GM18511 (cell line): ENCODE measurements around the gene SPATA24.
A peak's percentile ranks its signal among the peaks of the same experiment; 100 is the strongest.
"Not testable (repeated sequence)": the region's sequence is repeated elsewhere in the genome, so short reads cannot be mapped to it uniquely, and the experiment has no call there.

Experiments used
- ATAC-seq: cut with Tn5 transposase; IDR thresholded peaks from one replicate; pipeline ENCODE4 v1.9.1; 2021; ENCODE audit warnings: mild to moderate bottlenecking, moderate library complexity; ENCODE audit not compliant: unreplicated experiment

Gene SPATA24

GRCh38 chr5:139417214-139417613 is 13.3 kb upstream of the SPATA24 start:
- ATAC-seq = no peak

DNA sequence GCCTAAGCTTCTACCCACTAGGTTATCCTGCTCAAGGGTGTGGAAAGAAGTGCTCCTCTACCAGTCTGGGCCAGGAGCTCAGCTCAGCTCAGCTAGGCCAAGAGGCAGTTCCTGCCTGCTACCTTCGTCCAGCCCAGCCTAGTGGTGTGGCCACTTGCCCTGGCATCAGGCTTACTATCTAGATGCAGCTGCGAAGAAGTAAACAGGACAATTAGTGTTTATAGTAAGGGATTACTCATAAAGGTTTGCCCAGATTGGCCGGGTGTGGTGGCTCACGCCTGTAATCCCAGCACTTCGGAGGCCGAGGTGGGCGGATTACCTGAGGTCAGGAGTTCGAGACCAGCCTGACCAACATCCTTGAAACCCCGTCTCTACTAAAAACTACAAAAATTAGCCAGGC is 12.8 kb upstream of the SPATA24 start:
- no peak for ATAC-seq

DNA sequence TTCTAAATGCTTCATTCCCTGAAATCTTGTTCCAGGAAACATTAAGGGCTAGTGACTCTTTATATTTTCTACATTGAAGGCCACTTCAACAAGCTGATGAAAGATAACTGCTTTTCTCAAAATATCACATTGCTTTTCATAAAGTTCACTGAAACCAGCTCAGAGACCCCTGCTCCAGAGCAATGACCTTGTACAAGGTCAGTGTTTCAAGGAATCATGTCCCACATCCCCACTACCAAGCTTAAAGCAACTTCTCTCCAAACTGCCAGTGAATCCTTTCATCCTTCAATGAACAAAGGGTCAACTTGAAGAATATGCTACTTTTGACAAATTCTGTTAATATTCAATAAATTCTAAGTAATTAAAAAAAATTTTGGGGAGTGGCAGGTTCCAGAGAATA is 12.0 kb upstream of the SPATA24 start:
- ATAC-seq = no peak

DNA sequence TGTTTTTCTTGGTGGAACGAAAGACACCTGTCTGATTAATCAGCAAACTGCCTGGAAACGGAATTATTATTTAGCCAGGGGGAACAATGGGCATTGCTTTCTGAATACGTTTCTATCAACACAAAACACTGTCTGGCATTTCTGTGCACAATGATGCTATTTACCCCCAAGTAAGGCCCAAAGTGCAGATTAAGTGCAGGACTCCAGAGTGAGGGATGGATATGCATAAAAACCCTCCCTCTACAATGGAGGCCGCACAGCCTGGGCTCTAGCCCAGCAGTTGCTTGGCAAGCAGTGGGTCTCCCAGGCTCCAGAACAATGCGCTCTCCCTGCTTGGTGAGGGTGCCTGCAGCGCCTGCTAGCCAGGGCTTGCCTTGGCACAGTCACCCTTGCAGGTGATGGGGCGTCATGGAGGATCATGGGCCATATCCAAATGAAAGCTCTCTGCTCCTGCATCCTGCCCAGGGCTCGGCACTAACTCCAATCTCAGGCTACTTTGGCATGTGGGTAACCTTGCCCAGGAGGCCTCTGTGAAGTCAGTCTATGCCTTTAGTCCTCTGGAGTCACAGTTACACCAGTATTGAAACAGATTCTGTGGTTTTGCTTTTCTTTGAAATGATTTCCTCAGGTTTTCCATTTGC is 11.5 kb upstream of the SPATA24 start:
- no peak for ATAC-seq

DNA sequence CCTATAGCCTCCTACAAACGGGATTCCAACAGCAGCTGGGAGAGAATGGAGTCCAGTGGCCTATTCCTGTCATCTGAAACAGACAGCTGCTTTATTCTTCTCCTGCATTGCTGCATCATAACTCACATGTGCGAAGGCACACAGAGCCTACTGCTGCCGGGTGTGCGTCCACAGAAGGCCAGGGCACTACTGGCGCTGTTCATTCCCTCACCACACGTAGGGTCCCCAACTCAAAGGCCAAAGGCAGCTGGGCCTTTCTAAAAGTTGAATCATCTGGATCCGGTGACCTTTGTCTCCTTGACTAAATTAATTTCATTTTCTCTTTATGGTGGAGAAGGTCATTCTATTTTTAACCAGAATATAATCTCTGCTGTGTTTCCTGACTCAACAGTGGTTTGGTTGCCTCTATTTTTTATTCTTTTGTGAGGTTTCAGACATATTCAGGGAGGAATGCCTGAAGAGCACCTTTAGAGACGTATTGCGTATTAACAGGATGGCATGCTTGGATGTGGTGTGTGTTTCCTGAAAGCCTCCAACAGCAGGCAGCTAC is 10.8 kb upstream of the SPATA24 start:
- ATAC-seq = peak; percentile 13

GRCh38 chr5:139413963-139414362 is 10.1 kb upstream of the SPATA24 start:
- ATAC-seq = peak; percentile 77

- no peak for ATAC-seq
Observed at GRCh38 chr5:139413153-139413552, 9.3 kb upstream of the SPATA24 start.

GRCh38 chr5:139410993-139411828 is 7.3 kb upstream of the SPATA24 start:
- no peak for ATAC-seq

- no peak for ATAC-seq
Observed at GRCh38 chr5:139410121-139410992, 6.5 kb upstream of the SPATA24 start.

DNA sequence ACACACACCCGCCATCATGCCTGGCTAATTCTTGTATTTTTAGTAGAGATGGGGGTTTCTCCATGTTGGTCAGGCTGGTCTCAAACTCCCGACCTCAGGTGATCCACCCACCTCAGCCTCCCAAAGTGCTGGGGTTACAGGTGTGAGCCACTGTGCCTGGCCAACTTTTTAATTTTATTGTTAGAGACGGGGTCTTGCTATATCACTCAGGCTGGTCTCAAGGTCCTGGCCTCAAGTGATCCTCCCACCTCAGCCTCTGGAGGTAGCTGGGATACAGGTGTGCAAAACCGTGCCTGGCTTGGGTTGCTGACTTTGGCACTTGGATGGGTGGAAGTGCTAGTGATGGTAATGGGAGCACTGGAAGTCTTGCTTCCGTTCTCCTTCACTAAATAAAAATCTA is 5.2 kb upstream of the SPATA24 start:
- ATAC-seq = not testable (repeated sequence)

DNA sequence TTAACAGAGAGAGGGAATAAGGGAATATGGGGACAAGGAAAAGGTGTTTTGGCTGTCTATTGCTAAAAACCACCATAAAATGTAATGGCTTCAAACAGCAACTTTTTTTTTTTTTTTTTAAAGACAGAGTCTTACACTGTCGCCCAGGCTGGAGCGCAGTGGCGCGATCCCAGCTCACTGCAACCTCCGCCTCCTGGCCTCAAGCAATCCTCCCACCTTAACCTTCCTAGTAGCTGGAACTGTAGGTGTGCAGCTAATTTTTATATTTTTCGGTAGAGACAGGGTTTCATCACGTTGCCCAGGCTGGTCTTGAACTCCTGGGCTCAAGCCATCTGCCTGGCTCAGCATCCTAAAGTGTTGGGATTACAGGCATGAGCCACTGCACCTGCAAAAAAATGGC is 4.3 kb upstream of the SPATA24 start:
- ATAC-seq = no peak

DNA sequence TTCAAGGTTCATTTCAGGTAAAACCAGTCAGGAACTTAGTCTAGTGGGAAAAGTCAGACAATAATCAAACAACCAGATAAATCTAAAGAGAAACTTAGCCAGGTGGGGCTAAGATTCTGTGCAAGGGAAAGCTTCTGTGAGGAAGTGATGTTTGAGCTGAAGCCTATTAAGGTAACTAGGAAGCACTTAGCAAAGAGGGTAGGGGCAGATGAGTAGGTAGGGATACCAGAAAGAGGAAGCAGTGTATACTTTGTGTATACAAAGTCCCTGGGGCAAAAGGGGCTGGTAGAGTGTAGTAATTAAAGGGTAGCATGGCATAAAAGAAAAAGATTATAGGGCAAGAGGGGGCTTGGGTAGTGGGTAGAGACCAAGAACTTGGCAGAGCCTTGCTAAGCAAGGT is 3.6 kb upstream of the SPATA24 start:
- no peak for ATAC-seq

DNA sequence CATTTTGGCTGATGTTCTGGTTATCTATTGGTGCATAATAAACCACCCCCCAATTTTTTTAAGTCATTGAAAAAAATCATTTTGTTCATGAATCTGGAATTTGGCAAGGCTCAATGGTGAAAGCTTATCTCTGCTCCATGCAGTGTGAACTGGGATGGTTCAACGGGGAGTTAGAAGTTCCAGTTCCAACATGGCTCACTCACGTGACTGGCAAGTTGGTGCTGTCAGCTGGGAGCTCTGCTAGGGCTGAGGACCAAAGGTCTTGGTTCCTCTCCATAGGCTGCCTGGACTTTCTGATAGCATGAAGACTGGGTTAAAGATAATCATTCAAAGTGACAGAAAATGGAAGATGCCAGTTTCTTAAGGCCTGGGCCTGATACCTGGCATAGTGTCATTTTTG is 3.1 kb upstream of the SPATA24 start:
- no peak for ATAC-seq

DNA sequence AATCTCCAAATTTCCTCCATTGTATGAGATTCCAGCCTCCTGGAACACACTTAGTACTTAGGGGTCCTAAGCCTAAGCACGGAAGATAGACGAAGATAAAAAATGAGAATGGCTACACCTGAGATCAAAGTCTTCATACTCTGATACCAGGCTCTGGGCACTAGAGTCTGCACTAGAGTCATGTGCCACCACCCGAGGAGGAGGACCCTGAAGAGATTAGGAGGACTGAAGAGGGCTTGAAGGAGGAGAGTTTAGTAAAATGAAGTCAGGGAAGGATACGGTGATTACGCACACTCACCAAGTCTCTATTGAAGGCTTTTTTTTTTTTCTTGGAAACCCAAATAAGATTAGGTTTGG is 573 bp upstream of the SPATA24 start:
- ATAC-seq = no peak

GRCh38 chr5:139403418-139403786 is 487 bp downstream of the SPATA24 start:
- ATAC-seq = no peak

GRCh38 chr5:139402561-139403158 is 1.2 kb downstream of the SPATA24 start:
- ATAC-seq = no peak

GRCh38 chr5:139401546-139401945 is 2.3 kb downstream of the SPATA24 start:
- no peak for ATAC-seq

DNA sequence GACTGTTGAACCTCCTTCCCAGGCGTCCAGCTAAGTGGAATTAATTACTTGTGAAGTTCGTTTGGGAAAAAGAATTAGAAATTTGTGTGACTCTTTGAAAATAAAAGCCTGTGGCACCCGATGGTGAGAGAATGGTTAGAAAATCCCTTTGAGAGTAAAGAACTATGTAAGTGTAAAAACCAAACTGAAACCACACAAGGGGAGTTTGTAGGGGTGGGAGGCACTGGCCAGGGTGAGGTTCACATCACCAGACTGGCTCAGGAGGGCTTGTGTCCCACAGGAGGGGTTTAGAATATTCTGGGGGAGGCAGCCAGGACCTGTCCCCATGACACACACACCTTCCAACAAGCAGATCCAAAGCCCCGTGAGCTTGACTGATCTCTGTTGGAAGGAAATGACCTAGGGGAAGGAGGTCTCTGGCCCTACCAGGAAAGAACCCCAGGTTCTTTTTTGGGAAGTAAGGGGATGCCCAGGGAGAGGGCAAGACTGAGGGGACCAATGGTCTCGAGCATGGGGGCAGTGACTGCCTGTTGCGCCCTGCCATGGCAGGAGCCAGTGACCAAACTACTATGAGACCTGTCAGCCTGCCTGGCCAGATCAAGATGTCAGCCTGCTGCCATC is 4.3 kb downstream of the SPATA24 start:
- no peak for ATAC-seq

DNA sequence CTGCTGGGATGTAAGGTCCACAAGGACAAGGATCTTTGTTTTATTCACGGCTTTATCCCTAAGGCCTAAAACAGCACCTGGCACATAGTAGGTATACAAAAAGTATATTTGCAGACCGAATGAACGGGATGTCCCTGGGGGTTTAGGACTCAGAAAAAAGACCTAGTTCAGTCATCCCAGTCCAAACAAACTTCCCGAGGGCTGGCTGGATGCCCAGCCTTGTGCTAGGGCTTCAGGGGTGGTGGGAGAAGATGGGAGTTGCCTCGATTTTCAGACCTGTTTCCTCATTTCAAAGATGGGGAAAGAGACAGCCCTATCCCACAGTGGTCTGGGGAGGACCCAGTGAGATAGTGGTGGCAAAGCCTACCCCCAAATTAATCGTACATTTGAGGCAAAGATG is 6.0 kb downstream of the SPATA24 start:
- no peak for ATAC-seq

GRCh38 chr5:139396691-139397090 is 7.2 kb downstream of the SPATA24 start:
- no peak for ATAC-seq
